Body of pancreas (tissue), 4 donors: Measurements from ENCODE around the gene SLC17A3. TPM values are rescaled to one million over a fixed set of nuclear protein-coding genes. Genes with fewer than 3 reads are reported as not detected.

Source experiments
- ATAC-seq: fragments of 150-250 bp; one replicate; pipeline ENCODE4 v1.9.1; 2016
- DNase-seq, 4 donors: peaks; one replicate each; pipeline ENCODE4 v3.0.0-alpha.2; 2019
- H3K27ac ChIP-seq, 4 donors: fragments of 200-600 bp; sonication (generic); 1 replicate in 3 of 4; 2 replicates in 1 of 4; pipeline versions ENCODE4 v1.5.1 to v1.6.1; 2016 to 2019; ENCODE audit warnings: mild to moderate bottlenecking in 1 of 4, mixed read lengths in 1 of 4, moderate library complexity in 1 of 4
- H3K27me3 ChIP-seq, 2 donors: fragments of 200-600 bp; sonication (generic); one replicate each; pipeline ENCODE4 v1.6.0; 2016; ENCODE audit warnings: mild to moderate bottlenecking in 1 of 2
- H3K36me3 ChIP-seq, 2 donors: fragments of 200-600 bp; sonication (generic); replicated peaks in 1 of 2; 2 replicates each; pipeline ENCODE4 v1.5.1; 2016; ENCODE audit warnings: low read depth in 2 of 2; ENCODE audit not compliant: insufficient read depth in 1 of 2
- H3K4me1 ChIP-seq: fragments of 200-600 bp; sonication (generic); one replicate; pipeline ENCODE4 v1.6.0; 2016
- H3K4me3 ChIP-seq, 2 donors: fragments of 200-600 bp; sonication (generic); 1 replicate in 1 of 2; 2 replicates in 1 of 2; pipeline ENCODE4 v1.5.1; 2016 to 2019
- H3K9me3 ChIP-seq, 3 donors: fragments of 200-600 bp; sonication (generic); 1 replicate in 2 of 3; 2 replicates in 1 of 3; pipeline ENCODE4 v1.5.1; 2016
- CTCF ChIP-seq, 7 experiments: fragments of 450-650 bp in 4 of 7; fragments of 200-600 bp in 3 of 7; sonication (generic) in 3 of 7; IDR thresholded peaks; one replicate each; pipeline ENCODE4 v1.5.1; 2016 to 2019; ENCODE audit warnings: antibody characterized with exemption in 7 of 7
- POLR2A ChIP-seq, 3 donors: fragments of 450-650 bp; IDR thresholded peaks; one replicate each; pipeline ENCODE4 v1.6.1; 2016; ENCODE audit warnings: antibody characterized with exemption in 3 of 3, mild to moderate bottlenecking in 2 of 3
- WGBS, 2 donors: methylation state at CpG; one replicate each; pipeline ENCODE4 v1.1.5; 2017; 5-methylcytosine and 5-hydroxymethylcytosine counted together
- intact Hi-C: fragments of 100-400 bp; cut with DNase I; formaldehyde crosslinking; loops from one replicate; pipeline ENCODE4 v1.15.1; 2023
- total RNA-seq, 2 donors: library from RNA; depleted of rRNA; stranded (reverse); fragments of >200 nt; gene quantifications; one replicate each; pipeline ENCODE4 v1.1.0, GENCODE V29; 2016

The SLC17A3 gene
- total RNA-seq, 2 donors from 2014 or later, result not detected

GRCh38 chr6:25875926-25876602 is 2.0 kb upstream of the SLC17A3 start:
- TF ChIP-seq CTCF (IDR thresholded peaks at IDR 0.05) (no peak), POLR2A (IDR thresholded peaks at IDR 0.05) (no peak)
- H3K36me3 ChIP-seq, result no peaks in the 10 kb centered on the region
- ATAC-seq (no peak), DNase-seq (no peak)
- H3K27ac ChIP-seq, result no peak overlapping the region
- H3K27me3 ChIP-seq, result no peaks in the 10 kb centered on the region
- no peaks in the 10 kb centered on the region for H3K9me3 ChIP-seq
- H3K4me1 ChIP-seq, result no peaks in the 10 kb centered on the region
- whole genome bisulfite sequencing, 2 donors, result 78 to 79% methylated on average over 3 of the region's 3 CpGs
- intact Hi-C loops, result no loop called here
- H3K4me3 ChIP-seq, result no peak overlapping the region

- intact Hi-C loops, result no loop called here
- H3K36me3 ChIP-seq, result no peaks in the 10 kb centered on the region
- no peak overlapping the region for H3K27ac ChIP-seq
- no peaks in the 10 kb centered on the region for H3K4me1 ChIP-seq
- ATAC-seq (no peak), DNase-seq (no peak)
- WGBS, 2 donors, result 33 to 43% methylated on average over 3 of the region's 3 CpGs
- no peak overlapping the region for H3K4me3 ChIP-seq
- no peaks in the 10 kb centered on the region for H3K27me3 ChIP-seq
- no peak for TF ChIP-seq POLR2A (IDR thresholded peaks at IDR 0.05)
- TF ChIP-seq CTCF (IDR thresholded peaks at IDR 0.05), result no peak
- no peaks in the 10 kb centered on the region for H3K9me3 ChIP-seq
These were observed 1.5 kb upstream of the SLC17A3 start for GRCh38 chr6:25875563-25875905.

DNA sequence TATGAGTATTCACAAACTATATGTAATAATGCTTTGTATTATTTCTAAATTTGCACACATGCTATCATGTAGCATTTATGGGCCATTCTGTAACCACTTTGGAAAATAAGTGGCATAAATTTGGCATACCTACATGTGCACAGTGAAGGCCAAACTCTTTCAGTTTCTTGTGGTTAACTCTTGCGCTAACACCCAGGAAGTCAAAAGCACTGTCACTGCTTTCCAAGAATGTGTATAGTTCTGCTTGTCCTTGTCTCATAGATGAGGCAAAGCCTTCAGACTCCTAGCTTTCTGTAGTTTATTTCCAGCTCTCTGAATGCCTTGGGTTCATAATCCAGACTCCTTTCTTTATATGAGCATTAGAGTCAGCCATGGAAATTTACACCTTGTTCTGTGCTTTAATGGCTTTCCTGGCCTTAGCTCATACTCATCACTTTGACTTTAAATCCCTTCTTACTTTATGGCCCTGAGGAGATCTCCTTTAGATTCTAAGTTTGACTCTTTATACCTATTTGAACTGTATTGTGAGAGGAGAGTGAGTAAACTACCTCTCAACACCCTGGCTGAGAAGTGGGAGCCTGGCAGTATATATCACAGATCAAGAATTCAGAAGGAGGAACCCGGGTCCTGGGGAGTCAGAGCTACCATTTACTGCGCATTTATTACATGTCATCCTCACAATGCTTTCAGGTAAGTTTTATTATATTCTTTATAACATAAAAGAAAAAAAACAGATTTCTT is 949 bp upstream of the SLC17A3 start:
- no peak overlapping the region for H3K27ac ChIP-seq
- H3K27me3 ChIP-seq, result no peaks in the 10 kb centered on the region
- DNase-seq (no peak), ATAC-seq (no peak)
- WGBS, 2 donors, result 80 to 85% methylated on average over 3 of the region's 3 CpGs
- intact Hi-C loops, result no loop called here
- H3K36me3 ChIP-seq, result no peaks in the 10 kb centered on the region
- H3K4me3 ChIP-seq, result no peak overlapping the region
- no peaks in the 10 kb centered on the region for H3K9me3 ChIP-seq
- TF ChIP-seq CTCF (IDR thresholded peaks at IDR 0.05), result no peak
- no peak for TF ChIP-seq POLR2A (IDR thresholded peaks at IDR 0.05)
- no peaks in the 10 kb centered on the region for H3K4me1 ChIP-seq

DNA sequence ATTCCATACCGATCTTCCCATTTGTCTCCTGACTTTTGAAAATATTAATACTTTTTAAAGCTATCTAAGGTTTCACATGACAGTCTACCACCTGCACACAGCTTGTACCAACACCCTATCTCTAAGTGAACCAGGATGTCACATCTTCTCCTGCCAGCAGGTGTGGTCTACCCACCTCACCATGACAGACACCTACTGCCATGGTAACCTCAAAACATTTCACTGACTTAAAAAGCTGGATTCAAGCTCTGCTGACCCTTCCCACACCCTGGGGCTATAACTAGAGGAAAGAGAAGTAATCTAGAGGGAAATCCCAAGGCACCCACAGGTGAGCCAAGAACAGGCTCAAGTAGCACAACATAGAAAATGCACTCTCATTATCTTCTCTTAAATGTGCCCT is 1.2 kb downstream of the SLC17A3 start:
- TF ChIP-seq CTCF (IDR thresholded peaks at IDR 0.05) (no peak), POLR2A (IDR thresholded peaks at IDR 0.05) (no peak)
- intact Hi-C loops, result no loop called here
- DNase-seq (no peak), ATAC-seq (no peak)
- H3K36me3 ChIP-seq, result no peaks in the 10 kb centered on the region
- H3K4me3 ChIP-seq, result no peak overlapping the region
- 94 to 96% methylated on average over 1 of the region's 1 CpG for whole genome bisulfite sequencing, 2 donors
- H3K4me1 ChIP-seq, result no peaks in the 10 kb centered on the region
- no peaks in the 10 kb centered on the region for H3K9me3 ChIP-seq
- H3K27me3 ChIP-seq, result no peaks in the 10 kb centered on the region
- no peak overlapping the region for H3K27ac ChIP-seq

GRCh38 chr6:25869840-25870239 is 4.2 kb downstream of the SLC17A3 start:
- no peaks in the 10 kb centered on the region for H3K27me3 ChIP-seq
- no peak overlapping the region for H3K4me3 ChIP-seq
- H3K9me3 ChIP-seq, result no peaks in the 10 kb centered on the region
- H3K27ac ChIP-seq, result no peak overlapping the region
- H3K4me1 ChIP-seq, result no peaks in the 10 kb centered on the region
- WGBS, 2 donors, result 32 to 71% methylated on average over 1 of the region's 1 CpG
- intact Hi-C loops, result no loop called here
- no peaks in the 10 kb centered on the region for H3K36me3 ChIP-seq
- ATAC-seq (no peak), DNase-seq (no peak)
- TF ChIP-seq CTCF (IDR thresholded peaks at IDR 0.05) (no peak), POLR2A (IDR thresholded peaks at IDR 0.05) (no peak)
